ENCODE measurements around the gene HMCN2. TPM values are rescaled to one million over a fixed set of nuclear protein-coding genes. Genes with fewer than 3 reads are reported as not detected.

HMCN2 gene
- polyA plus RNA-seq, 2 of the 4 experiments (the other 2 are of a cell fraction) = 0.01 TPM; not detected in 1

- TF ChIP-seq KDM5A (IDR thresholded peaks at IDR 0.05) (no peak), POLR2A (IDR thresholded peaks at IDR 0.05; ENCODE audit: low read length) (no peak), RAD21 (conservative IDR thresholded peaks at IDR 0.05 in 1 of 2, IDR thresholded peaks at IDR 0.05 in 1 of 2) (no peak), HMGXB4 (CRISPR knock-in tag; IDR thresholded peaks at IDR 0.05; ENCODE audit: borderline replicate concordance) (no peak), ELK1 (IDR thresholded peaks at IDR 0.05; ENCODE audit: low read depth, low read length) (no peak), PHF8 (IDR thresholded peaks at IDR 0.05; ENCODE audit: borderline replicate concordance, low read depth) (no peak)
- H3K9me3 ChIP-seq = no peaks in the 10 kb centered on the region
- DNase-seq (ENCODE audit: low read depth in 1 of 2, low spot score in 1 of 2) (no peak), ATAC-seq (no peak), FAIRE-seq (no peak)
- H3K4me2 ChIP-seq = no peak overlapping the region
- ChIA-PET POLR2A (no interaction called here), CTCF (interaction anchor here (1.4 kb wide), 1 partner anchor 17 kb away, joined by 11 read pairs; no protein-coding TSS in a partner anchor)
- peaks cover 12% of the 10 kb centered on the region; the same call in 2 of the 3 replicates for H3K4me1 ChIP-seq
- no peak overlapping the region for H3K27ac ChIP-seq
- H3K4me3 ChIP-seq = no peak overlapping the region
- 65% methylated on average over 7 of the region's 7 CpGs for WGBS (ENCODE audit: missing lambda C conversion rate)
These were observed 60.4 kb downstream of the HMCN2 start for GRCh38 chr9:130325921-130326320.

- peaks cover 12% of the 10 kb centered on the region; the same call in 2 of the 3 replicates for H3K4me1 ChIP-seq
- FAIRE-seq = no peak
- 30% methylated on average over 13 of the region's 15 CpGs for WGBS (ENCODE audit: missing lambda C conversion rate)
- H3K27ac ChIP-seq = no peak overlapping the region
- TF ChIP-seq HOXB13 (CRISPR knock-in tag; IDR thresholded peaks at IDR 0.05; ENCODE audit: low read depth) = no peak
- TF ChIP-seq RAD21 (conservative IDR thresholded peaks at IDR 0.05 in 1 of 2, IDR thresholded peaks at IDR 0.05 in 1 of 2) = 0 out of 5 replicates have a peak, but pooled peaks of 1 of the 2 experiments have one; percentile 9
- peak; percentile 12; the same call in 1 of the 3 replicates for TF ChIP-seq CTCF (IDR thresholded peaks at IDR 0.05)
- peak; percentile 70; the same call in 1 of the 2 replicates for TF ChIP-seq ESRRA (IDR thresholded peaks at IDR 0.05; ENCODE audit: borderline replicate concordance, low read length)
- no peak for TF ChIP-seq HMGXB4 (CRISPR knock-in tag; IDR thresholded peaks at IDR 0.05; ENCODE audit: borderline replicate concordance)
- H3K9me3 ChIP-seq = no peaks in the 10 kb centered on the region
- H3K4me3 ChIP-seq = no peak overlapping the region
- DNase-seq (ENCODE audit: low read depth in 1 of 2, low spot score in 1 of 2) = peak in 1 of 2 experiments; percentile 41
- peak overlapping the region; percentile 10; the same call in 1 of the 3 replicates for H3K4me2 ChIP-seq
- ChIA-PET CTCF (interaction anchor here (0.7 to 1.7 kb wide), 10 partner anchors 8 to 220 kb away, joined by 3 to 11 read pairs (median 4); no protein-coding TSS in a partner anchor), POLR2A (no interaction called here)
- peak; percentile 55 to 77; a peak in 4 of 6 replicates for ATAC-seq
These were observed 61.7 kb downstream of the HMCN2 start for GRCh38 chr9:130327070-130327780.

GRCh38 chr9:130327781-130328348 lies 62.3 kb downstream of the HMCN2 start:
- ChIA-PET CTCF (interaction anchor here (1.0 to 1.7 kb wide), 8 partner anchors 9 to 221 kb away, joined by 3 to 6 read pairs (median 4); no protein-coding TSS in a partner anchor), POLR2A (no interaction called here)
- Histone ChIP-seq H3K4me2 (peak overlapping the region; percentile 10; the same call in 1 of the 3 replicates), H3K27ac (no peak overlapping the region), H3K4me3 (no peak overlapping the region), H3K9me3 (no peaks in the 10 kb centered on the region), H3K4me1 (peaks cover 12% of the 10 kb centered on the region; the same call in 2 of the 3 replicates)
- DNase-seq (ENCODE audit: low read depth in 1 of 2, low spot score in 1 of 2) = no peak
- ATAC-seq = peak in 1 of 2 experiments; percentile 37; a peak in 4 of 6 replicates
- WGBS (ENCODE audit: missing lambda C conversion rate) = 30% methylated on average over 12 of the region's 19 CpGs
- FAIRE-seq = no peak
- no peak for TF ChIP-seq CBX8 (IDR thresholded peaks at IDR 0.05)
- no peak for TF ChIP-seq ATOH8 (CRISPR knock-in tag; IDR thresholded peaks at IDR 0.05; ENCODE audit: low read depth)
- TF ChIP-seq E2F6 (IDR thresholded peaks at IDR 0.05; ENCODE audit: borderline replicate concordance, low read depth) = no peak
- no peak for TF ChIP-seq EHMT2 (IDR thresholded peaks at IDR 0.05; ENCODE audit: low read depth)
- no peak for TF ChIP-seq CHD4 (IDR thresholded peaks at IDR 0.05; ENCODE audit: borderline replicate concordance)
- no peak for TF ChIP-seq JUNB (IDR thresholded peaks at IDR 0.05)
- no peak for TF ChIP-seq REST (IDR thresholded peaks at IDR 0.05)
